Stimulated activated naive B cell treated with anti-CD40 and anti-IgM and Interleukin-4, amounts not matched to agents 10 μg/mL and 1 μg/mL and 100 μg/mL, for 72 hours (primary cell): ENCODE results near the gene KRTAP19-6.
"Not testable (repeated sequence)": the region's sequence is repeated elsewhere in the genome, so short reads cannot be mapped to it uniquely, and the experiment has no call there.

Experiments
- ATAC-seq, 2 donors: fragments of 150-1000 bp; cut with Tn5 transposase; replicated peaks; 2 replicates each; pipeline ENCODE4 v1.10.0; 2021; ENCODE audit warnings: moderate library complexity in 1 of 2
- DNase-seq: peaks from one replicate; pipeline ENCODE4 v3.0.0; 2021
- H3K27ac Mint-ChIP-seq: one replicate; pipeline ENCODE4 v1.8.0; 2022; ENCODE audit warnings: mild to moderate bottlenecking, mixed read lengths
- H3K27me3 Mint-ChIP-seq, 2 donors: one replicate each; pipeline ENCODE4 v1.8.0; 2022; ENCODE audit warnings: mixed read lengths in 2 of 2
- H3K36me3 Mint-ChIP-seq, 2 donors: one replicate each; pipeline ENCODE4 v1.8.0; 2022; ENCODE audit warnings: mixed read lengths in 2 of 2, mild to moderate bottlenecking in 1 of 2
- H3K4me1 Mint-ChIP-seq, 2 donors: one replicate each; pipeline ENCODE4 v1.8.0; 2022; ENCODE audit warnings: mixed read lengths in 2 of 2, mild to moderate bottlenecking in 1 of 2
- H3K4me3 Mint-ChIP-seq, 2 donors: one replicate each; pipeline ENCODE4 v1.8.0; 2022; ENCODE audit warnings: mild to moderate bottlenecking in 2 of 2, mixed read lengths in 2 of 2, moderate library complexity in 1 of 2
- H3K9me3 Mint-ChIP-seq, 2 donors: one replicate each; pipeline ENCODE4 v1.8.0; 2022; ENCODE audit warnings: mixed read lengths in 2 of 2, mild to moderate bottlenecking in 1 of 2

KRTAP19-6 gene

GRCh38 chr21:30505621-30506205 is 36.0 kb downstream of the KRTAP19-6 start:
- not testable (repeated sequence) for H3K27me3 Mint-ChIP-seq, H3K4me3 Mint-ChIP-seq, H3K4me1 Mint-ChIP-seq, H3K9me3 Mint-ChIP-seq, DNase-seq, H3K27ac Mint-ChIP-seq, H3K36me3 Mint-ChIP-seq, ATAC-seq

- no peak for DNase-seq
- Mint-ChIP-seq H3K4me1 (no peaks in the 10 kb centered on the region), H3K27me3 (no peaks in the 10 kb centered on the region), H3K9me3 (no peaks in the 10 kb centered on the region), H3K36me3 (no peaks in the 10 kb centered on the region), H3K4me3 (no peak within 1 kb of the TSS), H3K27ac (no peak within 1 kb of the TSS)
- no peak for ATAC-seq
Observed at GRCh38 chr21:30502041-30502440, 39.6 kb downstream of the KRTAP19-6 start, which contains the start of gene KRTAP19-5. Gene KRTAP19-5, minus strand, starts transcription at chr21:30502141. Its CDS starts 51 bp downstream, at chr21:30502090.

- no peaks in the 10 kb centered on the region for H3K27me3 Mint-ChIP-seq
- H3K36me3 Mint-ChIP-seq = no peaks in the 10 kb centered on the region
- H3K9me3 Mint-ChIP-seq = peaks cover 0 to 2% of the 10 kb centered on the region in 2 donors
- no peak for ATAC-seq
- H3K27ac Mint-ChIP-seq = no peak within 1 kb of the TSS
- no peaks in the 10 kb centered on the region for H3K4me1 Mint-ChIP-seq
- no peak for DNase-seq
- no peak within 1 kb of the TSS for H3K4me3 Mint-ChIP-seq
Observed at GRCh38 chr21:30497065-30497464, 44.6 kb downstream of the KRTAP19-6 start, which contains the start of gene KRTAP19-4. Gene KRTAP19-4, minus strand, starts transcription at chr21:30497165. Its CDS starts 55 bp downstream, at chr21:30497110.

DNA sequence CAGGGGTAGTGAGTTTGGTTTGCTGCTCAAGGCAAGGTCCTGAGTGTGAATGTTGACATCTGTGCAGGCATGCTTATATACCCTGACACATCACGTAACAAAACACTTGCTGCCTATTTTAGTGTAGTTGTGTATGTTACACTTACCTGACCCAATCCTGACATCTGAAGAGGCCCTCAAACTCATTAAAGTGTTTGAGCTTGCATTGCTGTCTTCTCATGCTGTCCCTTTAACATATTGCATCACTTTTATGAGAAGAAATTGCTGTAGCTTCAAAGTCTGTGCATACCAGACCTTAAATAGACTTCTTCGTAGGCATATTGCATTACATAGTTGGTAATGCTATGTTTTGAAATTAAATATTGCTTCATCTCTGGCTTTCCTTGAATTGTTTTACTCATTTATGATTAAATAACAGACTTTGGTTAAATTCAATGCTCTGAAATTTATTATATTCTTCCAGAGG is 49.7 kb downstream of the KRTAP19-6 start, which contains the start of gene KRTAP19-3:
Gene KRTAP19-3 (minus strand): TSS at position 51 of the 466 bp plus-strand sequence. CDS start 56 bp downstream, outside the sequence.
- Mint-ChIP-seq H3K27ac (no peak within 1 kb of the TSS), H3K36me3 (no peaks in the 10 kb centered on the region), H3K27me3 (no peaks in the 10 kb centered on the region), H3K4me1 (no peaks in the 10 kb centered on the region), H3K9me3 (peaks cover 0 to 6% of the 10 kb centered on the region in 2 donors), H3K4me3 (no peak within 1 kb of the TSS)
- DNase-seq = no peak
- no peak for ATAC-seq
